H1 (cell line): Measurements from ENCODE around the gene OTUD3. TPM values are rescaled to one million over a fixed set of nuclear protein-coding genes. Genes with fewer than 3 reads are reported as not detected.

Experiments
- CTCF ChIA-PET: fragments of 300-600 bp; sonication (Branson Sonifier 250); formaldehyde crosslinking; loops from one replicate; lab custom pipeline; 2021; ENCODE audit not compliant: partially characterized antibody; lab: Charles Lee
- POLR2A ChIA-PET: fragments of 300-600 bp; sonication (Branson Sonifier 250); formaldehyde crosslinking; loops from one replicate; lab custom pipeline; 2021; ENCODE audit warnings: inconsistent platforms; ENCODE audit not compliant: partially characterized antibody; lab: Charles Lee
- DNase-seq, 2 experiments: peaks; one replicate each; pipeline versions ENCODE4 v3.0.0 to v3.0.0-alpha.2; 2010 to 2022; ENCODE audit warnings: low spot score in 2 of 2, low read depth in 1 of 2, mixed read lengths in 1 of 2
- FAIRE-seq: peaks from 2 replicates; lab custom pipeline; 2011; peaks lifted over from hg19 to GRCh38; lab: Jason Lieb, UNC
- H2AFZ ChIP-seq: 2 replicates; pipeline ENCODE4 v1.8.1; 2012; ENCODE audit warnings: low read length, inconsistent platforms
- H2AK5ac ChIP-seq: 2 replicates; pipeline ENCODE4 v1.6.1; 2013; ENCODE audit warnings: low read depth, low read length
- H2BK120ac ChIP-seq: replicated peaks from 2 replicates; pipeline ENCODE3; 2013; ENCODE audit warnings: low read depth, low read length, inconsistent platforms
- H2BK12ac ChIP-seq: 2 replicates; pipeline ENCODE4 v1.6.1; 2013; ENCODE audit warnings: low read depth, low read length
- H2BK15ac ChIP-seq: 2 replicates; pipeline ENCODE4 v1.6.1; 2013; ENCODE audit warnings: low read length
- H2BK20ac ChIP-seq: 2 replicates; pipeline ENCODE4 v1.6.1; 2013; ENCODE audit warnings: low read length
- H2BK5ac ChIP-seq: 2 replicates; pipeline ENCODE4 v1.6.1; 2013; ENCODE audit warnings: low read depth, low read length
- H3K14ac ChIP-seq: 2 replicates; pipeline ENCODE4 v1.6.1; 2013; ENCODE audit warnings: inconsistent platforms; ENCODE audit not compliant: insufficient read length
- H3K18ac ChIP-seq: 2 replicates; pipeline ENCODE4 v1.6.1; 2013; ENCODE audit warnings: low read length; ENCODE audit errors: extremely low read depth
- H3K23ac ChIP-seq: 2 replicates; pipeline ENCODE4 v1.6.1; 2013; ENCODE audit warnings: inconsistent platforms; ENCODE audit not compliant: insufficient read length
- H3K23me2 ChIP-seq: 2 replicates; pipeline ENCODE4 v1.6.1; 2013; ENCODE audit warnings: low read depth, low read length
- H3K27ac ChIP-seq: 2 replicates; pipeline ENCODE4 v1.6.1; 2011; ENCODE audit warnings: low read depth, low read length, inconsistent platforms
- H3K27me3 ChIP-seq, 4 experiments: replicated peaks in 1 of 4; 1 replicate in 1 of 4; 2 replicates in 3 of 4; pipeline versions ENCODE4 v1.6.1 to v1.8.1; 2011 to 2013; ENCODE audit warnings: low read length in 3 of 4, mild to moderate bottlenecking in 3 of 4, inconsistent platforms in 2 of 4, mixed read lengths in 2 of 4, moderate library complexity in 1 of 4; ENCODE audit not compliant: control insufficient read depth in 3 of 4, insufficient read depth in 3 of 4; ENCODE audit errors: extremely low read depth in 1 of 4
- H3K36me3 ChIP-seq, 4 experiments: 2 replicates each; pipeline versions ENCODE4 v1.6.1 to v1.8.1; 2011 to 2013; ENCODE audit warnings: mild to moderate bottlenecking in 4 of 4, low read length in 3 of 4, moderate library complexity in 2 of 4, control low read depth in 1 of 4, inconsistent platforms in 1 of 4; ENCODE audit not compliant: insufficient read depth in 4 of 4, control insufficient read depth in 2 of 4
- H3K4ac ChIP-seq: replicated peaks from 2 replicates; pipeline ENCODE3; 2013; ENCODE audit warnings: low read length, low read depth, mixed read lengths, inconsistent platforms; ENCODE audit not compliant: insufficient read length
- H3K4me1 ChIP-seq, 4 experiments: replicated peaks in 1 of 4; 1 replicate in 1 of 4; 2 replicates in 3 of 4; pipeline versions ENCODE4 v1.6.1 to v1.8.1; 2011 to 2013; ENCODE audit warnings: low read length in 3 of 4, inconsistent platforms in 2 of 4, mixed read lengths in 1 of 4; ENCODE audit not compliant: insufficient read depth in 4 of 4, control insufficient read depth in 3 of 4
- H3K4me2 ChIP-seq, 2 experiments: 2 replicates each; pipeline versions ENCODE4 v1.6.1 to v1.8.1; 2011 to 2013; ENCODE audit warnings: low read depth in 2 of 2, low read length in 2 of 2, control low read depth in 1 of 2, inconsistent platforms in 1 of 2, mild to moderate bottlenecking in 1 of 2; ENCODE audit not compliant: insufficient read depth in 1 of 2
- H3K4me3 ChIP-seq, 4 experiments: fragments of 200-600, 300-600 bp in 1 of 4; sonication (generic), shearing (Covaris generic), sonication (Bioruptor Twin) in 1 of 4; 2 replicates each; pipeline versions ENCODE4 v1.5.1 to v1.8.1; 2011 to 2016; ENCODE audit warnings: low read length in 4 of 4, low read depth in 3 of 4, control low read depth in 2 of 4, inconsistent platforms in 2 of 4, mild to moderate bottlenecking in 2 of 4, mixed read lengths in 1 of 4, moderate library complexity in 1 of 4; ENCODE audit not compliant: insufficient read depth in 2 of 4; ENCODE audit errors: extremely low read depth in 1 of 4
- H3K56ac ChIP-seq: replicated peaks from 2 replicates; pipeline ENCODE3; 2013; ENCODE audit warnings: low read depth, mild to moderate bottlenecking, mixed read lengths, low read length, inconsistent platforms; ENCODE audit not compliant: insufficient read length
- H3K79me1 ChIP-seq: 2 replicates; pipeline ENCODE4 v1.6.1; 2013; ENCODE audit warnings: low read depth, low read length, control low read depth
- H3K79me2 ChIP-seq, 2 experiments: 2 replicates each; pipeline versions ENCODE4 v1.6.1 to v1.8.1; 2012 to 2013; ENCODE audit warnings: low read length in 2 of 2, mild to moderate bottlenecking in 2 of 2, inconsistent platforms in 1 of 2; ENCODE audit not compliant: insufficient read depth in 2 of 2, control insufficient read depth in 1 of 2
- H3K9ac ChIP-seq, 4 experiments: replicated peaks in 1 of 4; 1 replicate in 1 of 4; 2 replicates in 3 of 4; pipeline versions ENCODE4 v1.6.1 to v1.8.1; 2011 to 2013; ENCODE audit warnings: low read depth in 3 of 4, low read length in 3 of 4, control low read depth in 2 of 4, mild to moderate bottlenecking in 2 of 4, moderate library complexity in 2 of 4, inconsistent platforms in 1 of 4; ENCODE audit errors: extremely low read depth in 1 of 4
- H3K9me3 ChIP-seq, 2 experiments: 2 replicates each; pipeline versions ENCODE4 v1.6.1 to v1.8.1; 2012 to 2013; ENCODE audit warnings: mild to moderate bottlenecking in 2 of 2, moderate library complexity in 2 of 2, control low read depth in 1 of 2, inconsistent platforms in 1 of 2, low read depth in 1 of 2, low read length in 1 of 2, mixed read lengths in 1 of 2; ENCODE audit not compliant: insufficient read depth in 2 of 2
- H4K20me1 ChIP-seq, 2 experiments: replicated peaks in 1 of 2; 2 replicates each; pipeline versions ENCODE3 to v1.8.1; 2011 to 2013; ENCODE audit warnings: inconsistent platforms in 2 of 2, low read length in 2 of 2, mild to moderate bottlenecking in 1 of 2; ENCODE audit not compliant: insufficient read depth in 2 of 2, control insufficient read depth in 1 of 2
- H4K5ac ChIP-seq: 2 replicates; pipeline ENCODE4 v1.6.1; 2013; ENCODE audit warnings: low read length, low read depth, mixed read lengths, inconsistent platforms; ENCODE audit not compliant: insufficient read length
- H4K8ac ChIP-seq: 2 replicates; pipeline ENCODE4 v1.8.0; 2013; ENCODE audit warnings: mild to moderate bottlenecking, moderate library complexity, low read length, inconsistent platforms; ENCODE audit not compliant: insufficient read depth; ENCODE audit errors: extremely low read depth
- H4K91ac ChIP-seq: replicated peaks from 2 replicates; pipeline ENCODE3; 2013; ENCODE audit warnings: low read length, mixed read lengths, inconsistent platforms; ENCODE audit not compliant: insufficient read length
- CBX5 ChIP-seq: fragments of 300-800, 300-1000 bp; sonication (generic); IDR thresholded peaks from 2 replicates; pipeline ENCODE4 v1.7.1; 2016; ENCODE audit warnings: antibody characterized with exemption, low read length, low read depth
- CEBPB ChIP-seq: IDR thresholded peaks from 2 replicates; pipeline ENCODE4 v1.6.1; 2012; ENCODE audit warnings: low read depth, low read length
- E2F6 ChIP-seq: IDR thresholded peaks from 2 replicates; pipeline ENCODE4 v1.6.1; 2012; ENCODE audit warnings: inconsistent platforms
- EZH2 ChIP-seq: fragments of 200-600 bp; sonication (generic); IDR thresholded peaks from 2 replicates; pipeline ENCODE4 v1.7.1; 2012; ENCODE audit warnings: low read depth, mild to moderate bottlenecking, moderate library complexity, low read length, inconsistent platforms; ENCODE audit not compliant: severe bottlenecking
- HDAC6 ChIP-seq: IDR thresholded peaks from one replicate; pipeline ENCODE4 v1.7.1; 2012; ENCODE audit warnings: low read depth, mild to moderate bottlenecking, inconsistent platforms, low read length, moderate library complexity
- MAX ChIP-seq: IDR thresholded peaks from 2 replicates; pipeline ENCODE4 v1.6.1; 2012; ENCODE audit warnings: inconsistent platforms
- NANOG ChIP-seq: IDR thresholded peaks from 2 replicates; pipeline ENCODE4 v1.6.1; 2011; ENCODE audit warnings: low read length, low read depth, mild to moderate bottlenecking, inconsistent platforms; ENCODE audit not compliant: insufficient read depth, poor library complexity, severe bottlenecking
- POLR2AphosphoS5 ChIP-seq: IDR thresholded peaks from 2 replicates; pipeline ENCODE4 v1.6.1; 2011; ENCODE audit warnings: low read depth, low read length
- POU5F1 ChIP-seq: IDR thresholded peaks from 2 replicates; pipeline ENCODE4 v1.6.1; 2011; ENCODE audit warnings: low read depth, mild to moderate bottlenecking, low read length, moderate library complexity
- SAP30 ChIP-seq: fragments of 300-600 bp; sonication (generic); IDR thresholded peaks from 2 replicates; pipeline ENCODE4 v1.7.1; 2012; ENCODE audit warnings: low read length, moderate library complexity, mild to moderate bottlenecking, inconsistent platforms; ENCODE audit not compliant: insufficient read depth, insufficient replicate concordance
- SP2 ChIP-seq: IDR thresholded peaks from 2 replicates; pipeline ENCODE4 v1.6.1; 2012; ENCODE audit warnings: mild to moderate bottlenecking, low read length, inconsistent platforms
- WGBS, 2 experiments: shearing (Covaris generic) in 1 of 2; methylation state at CpG; one replicate each; pipeline versions ENCODE4 v1.1.6 to v1.1.7; 2013 to 2015; ENCODE audit warnings: low lambda C conversion rate in 2 of 2, mixed read lengths in 2 of 2, inconsistent platforms in 1 of 2, low coverage in 1 of 2, missing lambda C conversion rate in 1 of 2; ENCODE audit not compliant: insufficient replicate concordance in 2 of 2, insufficient coverage in 1 of 2, insufficient read length in 1 of 2; ENCODE audit errors: extremely low coverage in 1 of 2, missing lambda C conversion rate in 1 of 2; 5-methylcytosine and 5-hydroxymethylcytosine counted together
- polyA plus RNA-seq, 7 experiments: library from polyadenylated mRNA; depleted of rRNA in 3 of 7; stranded (reverse) in 5 of 7; unstranded in 2 of 7; fragments of >200 nt in 5 of 7; fragments of 200-250 nt in 2 of 7; gene quantifications; 1 replicate in 5 of 7; 2 replicates in 1 of 7; 4 replicates in 1 of 7; pipeline versions ENCODE4 v1.2.1 to v1.2.3, GENCODE V29; 2011 to 2013; ENCODE audit warnings: missing spikeins in 2 of 7, mixed read lengths in 2 of 7
- total RNA-seq: library from RNA; stranded (reverse); fragmentation: NEBNext Ultra II Directional; extraction: Animal tissue kit (Norgen Biotek cat#: 25700); gene quantifications from 2 replicates; pipeline ENCODE4 v1.2.1, GENCODE V29; 2021

OTUD3 gene
- total and polyA plus RNA-seq, 2 of the 8 experiments (the other 6 are each of a cell fraction or from before 2014, with no cell fraction given), result 6.3 to 11.9 TPM

- H3K4me1 ChIP-seq, result peaks cover 0 to 3% (median 0%) of the 10 kb centered on the region in 4 experiments; a peak in 1 of 7 replicates
- no peak overlapping the region for H3K9ac ChIP-seq
- no peaks in the 10 kb centered on the region for H3K9me3 ChIP-seq
- no peak overlapping the region for H3K4me3 ChIP-seq
- H3K27ac ChIP-seq, result no peak overlapping the region
- no peak overlapping the region for H3K18ac ChIP-seq
- no peaks in the 10 kb centered on the region for H3K23me2 ChIP-seq
- H3K79me2 ChIP-seq, result peaks cover 0 to 34% of the 10 kb centered on the region in 2 experiments; a peak in 2 of 4 replicates
- peaks cover 2 to 13% of the 10 kb centered on the region in 2 experiments for H4K20me1 ChIP-seq
- H2BK5ac ChIP-seq, result no peak overlapping the region
- peaks cover 3% of the 10 kb centered on the region; the same call in 1 of the 2 replicates for H3K79me1 ChIP-seq
- no peak overlapping the region for H3K56ac ChIP-seq
- H3K36me3 ChIP-seq, result peaks cover 8 to 62% (median 39%) of the 10 kb centered on the region in 4 experiments; a peak in 7 of 8 replicates
- WGBS, 2 experiments, result 97% methylated on average over 6 of the region's 6 CpGs; no CpG with 5 or more reads in 1 of the 2 experiments
- no peak overlapping the region for H2AK5ac ChIP-seq
- H3K4ac ChIP-seq, result no peak overlapping the region
- FAIRE-seq, result no peak
- H4K91ac ChIP-seq, result no peak overlapping the region
- DNase-seq, result no peak
- no peak overlapping the region for H3K14ac ChIP-seq
- H2BK20ac ChIP-seq, result no peak overlapping the region
- H2BK15ac ChIP-seq, result no peak overlapping the region
- H3K27me3 ChIP-seq, result no peaks in the 10 kb centered on the region
- POLR2A ChIA-PET, result no interaction called here
- no peak overlapping the region for H4K8ac ChIP-seq
- no peak overlapping the region for H3K23ac ChIP-seq
- H2BK12ac ChIP-seq, result no peak overlapping the region
- no peak overlapping the region for H2BK120ac ChIP-seq
- H4K5ac ChIP-seq, result no peak overlapping the region
- no peak overlapping the region for H3K4me2 ChIP-seq
- no peak overlapping the region for H2AFZ ChIP-seq
- CTCF ChIA-PET, result no interaction called here
- TF ChIP-seq CEBPB, result no peak
- TF ChIP-seq HDAC6, result no peak
- no peak for TF ChIP-seq CBX5
- TF ChIP-seq POU5F1, result no peak
- TF ChIP-seq E2F6, result no peak
- TF ChIP-seq SP2, result no peak
- TF ChIP-seq MAX, result no peak
- no peak for TF ChIP-seq SAP30
- no peak for TF ChIP-seq NANOG
- TF ChIP-seq EZH2, result no peak
- TF ChIP-seq POLR2AphosphoS5, result no peak
Measured at GRCh38 chr1:19892628-19893168, 10.5 kb downstream of the OTUD3 start.
